SK-N-SH (cell line): ENCODE data around the gene HS1BP3. TPM values are rescaled to one million over a fixed set of nuclear protein-coding genes. Genes with fewer than 3 reads are reported as not detected.

Source experiments
- CTCF ChIA-PET: fragments of 300-600, 350-600 bp; formaldehyde crosslinking; extraction: SDS; loops from one replicate; lab custom pipeline; 2021; lab: Yijun Ruan, JAX
- POLR2A ChIA-PET: fragments of 350-600 bp; sonication (Branson Sonifier 250); formaldehyde crosslinking; extraction: SDS; loops from one replicate; lab custom pipeline; 2020; ENCODE audit warnings: antibody characterized with exemption, inconsistent platforms; lab: Yijun Ruan, JAX
- DNase-seq: peaks from one replicate; pipeline ENCODE4 v3.0.0; 2012
- H2AFZ ChIP-seq: fragments of 200-600 bp; sonication (generic); 2 replicates; pipeline ENCODE4 v1.8.1; 2016; ENCODE audit warnings: antibody characterized with exemption, mild to moderate bottlenecking, low read depth
- H3F3A ChIP-seq: fragments of 200-600 bp; sonication (generic); replicated peaks from 2 replicates; pipeline ENCODE3; 2016; ENCODE audit warnings: antibody characterized with exemption, mild to moderate bottlenecking; ENCODE audit not compliant: insufficient read depth
- H3K27ac ChIP-seq, 2 experiments: fragments of 200-500 bp in 1 of 2; fragments of 200-600 bp in 1 of 2; sonication (Bioruptor generic) in 1 of 2; sonication (generic), shearing (Covaris generic) in 1 of 2; 2 replicates each; pipeline versions ENCODE4 v1.5.1 to v1.6.1; 2014 to 2016; ENCODE audit warnings: low read depth in 2 of 2, inconsistent platforms in 1 of 2, low read length in 1 of 2, mild to moderate bottlenecking in 1 of 2, mixed read lengths in 1 of 2
- H3K27me3 ChIP-seq: fragments of 200-600 bp; sonication (generic), shearing (Covaris generic); 2 replicates; pipeline ENCODE4 v1.6.1; 2016; ENCODE audit warnings: mixed run types; ENCODE audit not compliant: insufficient read depth
- H3K36me3 ChIP-seq, 2 experiments: fragments of 200-500 bp in 1 of 2; fragments of 200-600 bp in 1 of 2; sonication (Bioruptor generic) in 1 of 2; sonication (generic) in 1 of 2; replicated peaks in 1 of 2; 2 replicates each; pipeline versions ENCODE3 to v1.5.1; 2014 to 2016; ENCODE audit warnings: low read length in 1 of 2, mild to moderate bottlenecking in 1 of 2; ENCODE audit not compliant: insufficient read depth in 2 of 2, control insufficient read depth in 1 of 2
- H3K4me1 ChIP-seq, 2 experiments: fragments of 200-500 bp in 1 of 2; fragments of 200-600 bp in 1 of 2; sonication (Bioruptor generic) in 1 of 2; sonication (generic), shearing (Covaris generic) in 1 of 2; 2 replicates each; pipeline versions ENCODE4 v1.5.1 to v1.6.1; 2014 to 2016; ENCODE audit warnings: low read depth in 1 of 2, low read length in 1 of 2, mixed run types in 1 of 2; ENCODE audit not compliant: insufficient read depth in 2 of 2, control insufficient read depth in 1 of 2
- H3K4me2 ChIP-seq: fragments of 200-600 bp; sonication (generic), shearing (Covaris generic); 2 replicates; pipeline ENCODE4 v1.6.1; 2017; ENCODE audit warnings: mixed run types
- H3K4me3 ChIP-seq, 2 experiments: fragments of 200-500 bp in 1 of 2; fragments of 200-600 bp in 1 of 2; sonication (Bioruptor generic) in 1 of 2; sonication (generic), shearing (Covaris generic) in 1 of 2; 2 replicates each; pipeline versions ENCODE4 v1.5.1 to v1.8.1; 2014 to 2016; ENCODE audit warnings: low read depth in 2 of 2, inconsistent platforms in 1 of 2, low read length in 1 of 2, mild to moderate bottlenecking in 1 of 2, mixed read lengths in 1 of 2, moderate library complexity in 1 of 2
- H3K79me2 ChIP-seq: fragments of 200-600 bp; sonication (generic); 2 replicates; pipeline ENCODE4 v1.8.1; 2017; ENCODE audit warnings: mild to moderate bottlenecking; ENCODE audit not compliant: insufficient read depth
- H3K9ac ChIP-seq: fragments of 200-600 bp; sonication (generic); 2 replicates; pipeline ENCODE4 v1.6.1; 2017; ENCODE audit warnings: mixed run types
- H3K9me2 ChIP-seq: fragments of 200-600 bp; sonication (generic); 2 replicates; pipeline ENCODE4 v1.6.1; 2017; ENCODE audit warnings: mixed run types
- H3K9me3 ChIP-seq: fragments of 200-600 bp; sonication (generic); 2 replicates; pipeline ENCODE4 v1.6.1; 2017; ENCODE audit warnings: mixed run types, mild to moderate bottlenecking, moderate library complexity
- H4K20me1 ChIP-seq: fragments of 200-600 bp; sonication (generic); 2 replicates; pipeline ENCODE4 v1.6.1; 2017; ENCODE audit warnings: mild to moderate bottlenecking, mixed run types; ENCODE audit not compliant: insufficient read depth
- EP300 ChIP-seq, 2 experiments: IDR thresholded peaks; 2 replicates each; pipeline versions ENCODE4 v1.4.0 to v1.6.1; 2012; ENCODE audit warnings: borderline replicate concordance in 1 of 2, low read depth in 1 of 2, low read length in 1 of 2
- GABPA ChIP-seq: IDR thresholded peaks from 2 replicates; pipeline ENCODE4 v1.4.0; 2012; ENCODE audit warnings: low read depth, mild to moderate bottlenecking
- GATA2 ChIP-seq: sonication (generic); formaldehyde crosslinking; IDR thresholded peaks from 2 replicates; pipeline ENCODE4 v1.5.0; 2020; ENCODE audit warnings: mild to moderate bottlenecking, missing genetic modification reagents
- NFIC ChIP-seq: IDR thresholded peaks from 2 replicates; pipeline ENCODE4 v1.4.0; 2012; ENCODE audit warnings: borderline replicate concordance
- NRF1 ChIP-seq: IDR thresholded peaks from 2 replicates; pipeline ENCODE4 v1.6.1; 2012; ENCODE audit warnings: low read depth, mild to moderate bottlenecking, low read length
- RFX5 ChIP-seq: IDR thresholded peaks from 2 replicates; pipeline ENCODE4 v1.6.1; 2012; ENCODE audit warnings: mild to moderate bottlenecking, improper control_type of control experiment, low read length
- TAF1 ChIP-seq: IDR thresholded peaks from 2 replicates; pipeline ENCODE4 v1.6.1; 2012; ENCODE audit warnings: low read depth, mild to moderate bottlenecking, low read length, moderate library complexity, borderline replicate concordance
- TEAD4 ChIP-seq: IDR thresholded peaks from 2 replicates; pipeline ENCODE4 v1.4.0; 2012; ENCODE audit warnings: mild to moderate bottlenecking, borderline replicate concordance; ENCODE audit not compliant: insufficient read depth
- WGBS: methylation state at CpG from one replicate; pipeline ENCODE4 v1.1.6; 2017; ENCODE audit warnings: low lambda C conversion rate; 5-methylcytosine and 5-hydroxymethylcytosine counted together
- polyA plus RNA-seq, 3 experiments: library from polyadenylated mRNA; depleted of rRNA; stranded (reverse); fragments of >200 nt; gene quantifications; 2 replicates each; pipeline ENCODE4 v1.2.3, GENCODE V29; 2012
- TF ChIP-seq, protein P1 (sequence below): fragments of 150-350 bp; IDR thresholded peaks from 2 replicates; pipeline ENCODE4 v1.6.1; 2016; ENCODE audit warnings: mild to moderate bottlenecking, low read depth, low read length

HS1BP3 gene
- polyA plus RNA-seq, 1 of the 3 experiments (the other 2 are of a cell fraction): 20.1 TPM

DNA sequence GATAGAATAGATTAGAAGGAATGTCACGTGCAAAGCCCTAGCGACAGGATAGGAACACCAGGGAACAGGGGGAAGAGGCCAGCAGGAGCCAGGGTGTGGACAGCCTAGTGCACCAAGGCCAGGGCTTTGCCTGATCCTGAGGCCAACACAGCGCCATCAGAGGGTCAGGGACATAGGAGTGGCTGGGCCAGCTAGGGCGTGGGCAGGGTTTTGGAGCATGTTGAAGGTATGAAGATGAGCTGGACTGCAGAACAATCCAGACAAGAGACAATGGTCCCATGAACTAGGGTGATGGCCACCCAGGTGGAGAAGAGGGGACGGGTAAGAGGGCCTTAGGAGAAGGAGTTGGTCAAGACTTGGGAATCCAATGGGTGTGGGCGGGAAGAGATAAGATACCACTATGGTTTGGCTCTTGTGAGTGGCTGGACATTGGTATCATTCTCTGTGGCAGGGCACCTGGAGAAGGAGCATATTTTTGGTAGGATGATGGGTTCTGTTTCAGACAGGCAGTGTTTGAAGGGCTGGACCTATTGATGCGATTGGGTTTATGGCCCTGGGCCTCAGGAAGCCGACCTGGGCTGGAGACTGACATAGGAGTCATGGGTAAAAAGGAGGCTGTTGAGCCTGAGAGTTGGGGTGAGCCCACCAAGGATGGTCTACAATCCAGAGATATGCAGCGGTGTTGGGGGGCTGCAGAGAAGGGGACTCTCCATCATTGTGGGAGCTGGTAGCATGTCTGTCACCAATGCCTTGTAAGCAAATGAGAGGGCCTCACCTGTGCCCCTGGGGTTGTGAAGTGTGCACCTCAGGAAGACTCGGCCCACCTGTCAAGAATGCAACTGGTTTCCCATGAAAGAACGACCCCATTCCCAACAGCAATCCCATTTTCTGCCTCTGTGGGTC is 2.0 kb upstream of the HS1BP3 start:
- no peak overlapping the region for H2AFZ ChIP-seq
- no peaks in the 10 kb centered on the region for H3K9me3 ChIP-seq

DNA sequence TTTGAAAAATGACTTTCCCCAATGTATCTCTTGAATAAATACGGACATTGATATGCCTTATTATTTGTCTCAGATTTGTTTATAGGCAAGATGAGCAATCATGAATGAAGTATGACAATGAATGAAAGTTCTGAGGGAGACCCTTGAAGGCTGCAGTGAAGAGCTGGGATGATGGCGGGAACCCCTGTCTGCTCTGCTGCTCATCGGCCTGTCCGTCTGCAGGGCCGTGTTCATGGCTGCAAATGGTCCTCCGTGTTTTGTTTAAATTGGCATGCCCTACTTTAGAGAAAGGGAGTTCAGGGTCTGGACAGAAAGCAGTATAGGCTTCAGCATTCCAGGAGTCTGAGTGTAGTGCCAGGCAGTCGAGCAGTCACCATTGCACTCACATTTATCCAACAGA is 1.2 kb upstream of the HS1BP3 start:
- no peaks in the 10 kb centered on the region for H3K79me2 ChIP-seq
- no peaks in the 10 kb centered on the region for H3K9me2 ChIP-seq
- peaks cover 13 to 18% of the 10 kb centered on the region in 2 experiments; a peak in 2 of 4 replicates for H3K4me1 ChIP-seq
- peaks cover 9% of the 10 kb centered on the region; the same call in 1 of the 2 replicates for H3K27me3 ChIP-seq
- no peaks in the 10 kb centered on the region for H4K20me1 ChIP-seq
- POLR2A ChIA-PET: interaction anchor here (5.9 kb wide), 1 partner anchor 205 kb away, joined by 40 read pairs; the partner anchor contains the start of gene RHOB
- H3K9me3 ChIP-seq: no peaks in the 10 kb centered on the region
- H2AFZ ChIP-seq: peak overlapping the region; percentile 99; the same call in 1 of the 2 replicates
- CTCF ChIA-PET: interaction anchor here (0.9 to 10.9 kb wide), 25 partner anchors 10 to 311 kb away, joined by 3 to 156 read pairs (median 12); partner anchors contain the start of genes GDF7 and RHOB
- H3K4me3 ChIP-seq: no peak overlapping the region
- no peak for DNase-seq
- H3K27ac ChIP-seq: no peak overlapping the region
- H3K4me2 ChIP-seq: no peak overlapping the region
- H3F3A ChIP-seq: no peaks in the 10 kb centered on the region
- no peaks in the 10 kb centered on the region for H3K36me3 ChIP-seq
- H3K9ac ChIP-seq: no peak overlapping the region
- no peak for TF ChIP-seq GABPA
- TF ChIP-seq, all 33 proteins: peak for 0
- WGBS: 91% methylated on average over 7 of the region's 7 CpGs

More for the DNA sequence above, 2.0 kb upstream of the HS1BP3 start:
- DNase-seq: no peak
- H3K27me3 ChIP-seq: peaks cover 11% of the 10 kb centered on the region
- H3K79me2 ChIP-seq: no peaks in the 10 kb centered on the region
- no peak overlapping the region for H3K9ac ChIP-seq
- H3K9me2 ChIP-seq: no peaks in the 10 kb centered on the region
- no peaks in the 10 kb centered on the region for H3K36me3 ChIP-seq
- no peak overlapping the region for H3K4me2 ChIP-seq
- H3K4me1 ChIP-seq: peaks cover 13 to 18% of the 10 kb centered on the region in 2 experiments; a peak in 2 of 4 replicates
- CTCF ChIA-PET: interaction anchor here (0.9 to 9.8 kb wide), 12 partner anchors 9 to 310 kb away, joined by 3 to 137 read pairs (median 10); partner anchors contain the start of gene GDF7
- H3F3A ChIP-seq: no peaks in the 10 kb centered on the region
- WGBS: 77% methylated on average over 11 of the region's 11 CpGs
- H4K20me1 ChIP-seq: no peaks in the 10 kb centered on the region
- POLR2A ChIA-PET: no interaction called here
- TF ChIP-seq GATA2 (CRISPR knock-in tag) (no peak), RFX5 (no peak)
- H3K4me3 ChIP-seq: no peak overlapping the region
- no peak overlapping the region for H3K27ac ChIP-seq

DNA sequence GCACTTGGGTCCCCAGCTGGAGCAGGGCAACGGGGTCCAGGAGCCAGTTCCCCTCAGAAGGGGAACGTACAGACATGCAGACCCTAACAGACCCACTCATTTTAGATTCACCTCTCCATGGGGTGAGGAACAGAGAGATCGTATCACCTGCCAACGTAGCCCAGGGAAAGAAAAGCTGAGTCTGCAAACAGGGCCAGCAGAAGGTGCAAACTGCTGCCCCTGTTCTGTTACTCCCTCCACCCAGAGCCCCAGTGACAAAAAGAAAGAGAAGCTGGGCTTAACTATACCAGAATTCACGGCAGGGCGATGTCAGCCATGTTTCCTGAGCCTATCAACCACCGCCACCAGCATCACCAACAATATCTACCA is 817 bp upstream of the HS1BP3 start:
- Histone ChIP-seq H3K4me3 (peak overlapping the region; percentile 76 to 93; a peak in 2 of 4 replicates), H2AFZ (peak overlapping the region; percentile 99), H3K9me2 (no peaks in the 10 kb centered on the region), H3K9me3 (no peaks in the 10 kb centered on the region), H3K36me3 (no peaks in the 10 kb centered on the region), H3F3A (no peaks in the 10 kb centered on the region), H4K20me1 (no peaks in the 10 kb centered on the region)
- CTCF ChIA-PET: interaction anchor here (0.6 to 10.9 kb wide), 66 partner anchors 10 to 513 kb away, joined by 3 to 156 read pairs (median 5); partner anchors contain the start of genes GDF7 and RHOB
- WGBS: 81% methylated on average over 7 of the region's 7 CpGs
- TF ChIP-seq TEAD4 (no peak), NFIC (no peak), NRF1 (no peak), EP300 (IDR thresholded peaks at IDR 0.05; ENCODE audit: borderline replicate concordance in 1 of 2, low read depth in 1 of 2, low read length in 1 of 2) (no peak), TAF1 (no peak)
- TF ChIP-seq, protein P1, sequence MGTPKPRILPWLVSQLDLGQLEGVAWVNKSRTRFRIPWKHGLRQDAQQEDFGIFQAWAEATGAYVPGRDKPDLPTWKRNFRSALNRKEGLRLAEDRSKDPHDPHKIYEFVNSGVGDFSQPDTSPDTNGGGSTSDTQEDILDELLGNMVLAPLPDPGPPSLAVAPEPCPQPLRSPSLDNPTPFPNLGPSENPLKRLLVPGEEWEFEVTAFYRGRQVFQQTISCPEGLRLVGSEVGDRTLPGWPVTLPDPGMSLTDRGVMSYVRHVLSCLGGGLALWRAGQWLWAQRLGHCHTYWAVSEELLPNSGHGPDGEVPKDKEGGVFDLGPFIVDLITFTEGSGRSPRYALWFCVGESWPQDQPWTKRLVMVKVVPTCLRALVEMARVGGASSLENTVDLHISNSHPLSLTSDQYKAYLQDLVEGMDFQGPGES: no peak
- TF ChIP-seq, all 33 proteins: peak for 0
- Histone ChIP-seq H3K9ac (peak overlapping the region; percentile 83; the same call in 1 of the 2 replicates), H3K27me3 (peaks cover 9% of the 10 kb centered on the region; the same call in 1 of the 2 replicates), H3K27ac (peak overlapping the region; percentile 48 to 91; a peak in 2 of 4 replicates), H3K79me2 (no peaks in the 10 kb centered on the region), H3K4me2 (peak overlapping the region; percentile 93), H3K4me1 (peaks cover 13 to 18% of the 10 kb centered on the region in 2 experiments; a peak in 2 of 4 replicates)
- no peak for DNase-seq
- POLR2A ChIA-PET: interaction anchor here (1.0 to 5.9 kb wide), 6 partner anchors 9 to 302 kb away, joined by 3 to 40 read pairs (median 4); partner anchors contain the start of genes LDAH and RHOB
